Activated naive CD4-positive, alpha-beta T cell (primary cell): ENCODE results near the gene GNAS.

ENCODE experiments used
- DNase-seq, 4 experiments: peaks; one replicate each; lab custom pipeline; 2025; lab: John Stamatoyannopoulos, UW

GNAS gene

GRCh38 chr20:58853976-58854637, 1.6 kb downstream of the GNAS start:
- no peak for DNase-seq

- DNase-seq: no peak
Measured at GRCh38 chr20:58854638-58855471, 2.3 kb downstream of the GNAS start.

GRCh38 chr20:58855506-58856389, 3.2 kb downstream of the GNAS start:
- DNase-seq: no peak

GRCh38 chr20:58863044-58863790, 10.7 kb downstream of the GNAS start:
- DNase-seq: no peak

- DNase-seq: no peak
Measured at GRCh38 chr20:58864346-58864745, 11.8 kb downstream of the GNAS start.

- DNase-seq: no peak
Measured at GRCh38 chr20:58865843-58866242, 13.3 kb downstream of the GNAS start.

- no peak for DNase-seq
Measured at GRCh38 chr20:58867211-58867610, 14.7 kb downstream of the GNAS start.

GRCh38 chr20:58868795-58869194, 16.3 kb downstream of the GNAS start:
- no peak for DNase-seq

GRCh38 chr20:58869662-58870227, 17.2 kb downstream of the GNAS start:
- DNase-seq: no peak

GRCh38 chr20:58870293-58871014, 17.9 kb downstream of the GNAS start:
- DNase-seq: peak in 2 of 4 experiments; percentile 40 to 42

- no peak for DNase-seq
Measured at GRCh38 chr20:58871533-58872102, 19.1 kb downstream of the GNAS start.

- no peak for DNase-seq
Measured at GRCh38 chr20:58874469-58874868, 22.0 kb downstream of the GNAS start.

- no peak for DNase-seq
Measured at GRCh38 chr20:58875111-58875510, 22.6 kb downstream of the GNAS start.

GRCh38 chr20:58875541-58876134, 23.1 kb downstream of the GNAS start:
- DNase-seq: no peak

GRCh38 chr20:58876437-58876836, 23.9 kb downstream of the GNAS start:
- no peak for DNase-seq

GRCh38 chr20:58877050-58877975, 24.8 kb downstream of the GNAS start:
- DNase-seq: no peak

GRCh38 chr20:58877976-58878360, 25.5 kb downstream of the GNAS start:
- DNase-seq: no peak

GRCh38 chr20:58878399-58878798, 25.9 kb downstream of the GNAS start:
- DNase-seq: no peak

- DNase-seq: no peak
Measured at GRCh38 chr20:58880441-58880840, 27.9 kb downstream of the GNAS start.
